ENCODE results near the gene NCKAP1.

- no peak for TF ChIP-seq CTCF (IDR thresholded peaks at IDR 0.05)
- TF ChIP-seq POLR2A (IDR thresholded peaks at IDR 0.05), result no peak
Measured at GRCh38 chr2:183069174-183069573, 30.9 kb upstream of the NCKAP1 start.
